DMS114 treated with DMSO at 0.1 percent for 48 hours (cell line): Measurements from ENCODE around the gene SLC7A7.
"Not testable (repeated sequence)": the region's sequence is repeated elsewhere in the genome, so short reads cannot be mapped to it uniquely, and the experiment has no call there.

Experiments used
- DNase-seq: peaks from one replicate; lab custom pipeline; 2025; ENCODE audit not compliant: unreplicated experiment; lab: John Stamatoyannopoulos, UW

SLC7A7 gene

DNA sequence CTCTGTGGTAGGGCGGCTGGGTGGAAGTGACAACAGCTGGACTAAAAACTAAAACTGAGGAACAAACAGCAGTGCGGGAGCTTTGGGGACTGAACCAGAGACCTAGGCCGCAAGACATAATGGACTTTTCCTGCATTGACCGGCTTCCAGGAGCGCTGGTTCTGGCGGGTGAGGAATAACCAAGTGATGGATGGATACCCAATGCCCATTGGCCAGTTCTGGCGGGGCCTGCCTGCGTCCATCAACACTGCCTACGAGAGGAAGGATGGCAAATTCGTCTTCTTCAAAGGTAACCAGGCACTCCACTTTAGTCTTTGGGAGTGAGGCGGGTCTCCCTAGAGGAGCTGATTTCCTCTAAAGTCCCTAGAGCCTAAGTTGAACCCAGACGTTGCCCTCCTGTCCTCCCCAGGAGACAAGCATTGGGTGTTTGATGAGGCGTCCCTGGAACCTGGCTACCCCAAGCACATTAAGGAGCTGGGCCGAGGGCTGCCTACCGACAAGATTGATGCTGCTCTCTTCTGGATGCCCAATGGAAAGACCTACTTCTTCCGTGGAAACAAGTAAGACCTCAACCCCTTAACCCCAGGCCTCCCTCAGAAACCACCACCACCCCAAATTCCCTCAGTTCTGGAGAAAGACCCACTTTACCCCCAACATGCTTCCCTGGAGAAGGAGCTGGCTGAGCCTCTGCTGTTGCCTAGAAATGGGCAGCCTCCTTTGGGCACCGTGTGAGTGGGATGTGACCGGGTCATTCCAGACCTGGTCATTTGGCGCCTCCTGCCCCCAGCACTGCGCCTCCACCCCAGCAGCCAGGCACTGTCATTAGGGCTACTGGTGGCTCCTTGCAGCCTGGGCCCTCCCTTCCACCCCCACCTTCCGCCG is 29.2 kb upstream of the SLC7A7 start:
- DNase-seq: no peak

DNA sequence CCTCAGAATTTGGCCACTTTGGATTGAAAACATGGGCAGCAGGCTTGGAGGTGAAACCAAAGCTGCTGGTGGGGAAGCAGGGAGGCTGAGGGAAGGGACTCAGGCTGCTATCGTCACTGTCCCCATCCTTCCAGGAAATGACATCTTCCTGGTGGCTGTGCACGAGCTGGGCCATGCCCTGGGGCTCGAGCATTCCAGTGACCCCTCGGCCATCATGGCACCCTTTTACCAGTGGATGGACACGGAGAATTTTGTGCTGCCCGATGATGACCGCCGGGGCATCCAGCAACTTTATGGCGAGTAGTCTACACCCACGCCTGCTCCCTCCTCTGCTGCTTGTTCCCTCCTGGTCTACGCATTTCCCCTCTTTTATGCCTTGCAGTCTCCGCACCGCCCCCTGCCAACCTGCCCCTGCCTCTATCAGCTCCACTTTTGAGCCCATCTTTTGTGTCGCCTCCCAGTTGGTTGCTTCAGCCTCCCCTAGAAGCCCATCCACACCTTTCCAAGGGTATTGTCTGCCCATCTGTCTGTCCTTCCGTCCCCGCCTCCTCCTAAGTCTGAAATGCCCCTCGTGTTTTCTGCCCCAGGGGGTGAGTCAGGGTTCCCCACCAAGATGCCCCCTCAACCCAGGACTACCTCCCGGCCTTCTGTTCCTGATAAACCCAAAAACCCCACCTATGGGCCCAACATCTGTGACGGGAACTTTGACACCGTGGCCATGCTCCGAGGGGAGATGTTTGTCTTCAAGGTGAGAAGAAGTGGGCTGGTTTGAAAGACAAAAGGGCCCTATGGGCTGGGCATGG is 28.1 kb upstream of the SLC7A7 start:
- no peak for DNase-seq

DNA sequence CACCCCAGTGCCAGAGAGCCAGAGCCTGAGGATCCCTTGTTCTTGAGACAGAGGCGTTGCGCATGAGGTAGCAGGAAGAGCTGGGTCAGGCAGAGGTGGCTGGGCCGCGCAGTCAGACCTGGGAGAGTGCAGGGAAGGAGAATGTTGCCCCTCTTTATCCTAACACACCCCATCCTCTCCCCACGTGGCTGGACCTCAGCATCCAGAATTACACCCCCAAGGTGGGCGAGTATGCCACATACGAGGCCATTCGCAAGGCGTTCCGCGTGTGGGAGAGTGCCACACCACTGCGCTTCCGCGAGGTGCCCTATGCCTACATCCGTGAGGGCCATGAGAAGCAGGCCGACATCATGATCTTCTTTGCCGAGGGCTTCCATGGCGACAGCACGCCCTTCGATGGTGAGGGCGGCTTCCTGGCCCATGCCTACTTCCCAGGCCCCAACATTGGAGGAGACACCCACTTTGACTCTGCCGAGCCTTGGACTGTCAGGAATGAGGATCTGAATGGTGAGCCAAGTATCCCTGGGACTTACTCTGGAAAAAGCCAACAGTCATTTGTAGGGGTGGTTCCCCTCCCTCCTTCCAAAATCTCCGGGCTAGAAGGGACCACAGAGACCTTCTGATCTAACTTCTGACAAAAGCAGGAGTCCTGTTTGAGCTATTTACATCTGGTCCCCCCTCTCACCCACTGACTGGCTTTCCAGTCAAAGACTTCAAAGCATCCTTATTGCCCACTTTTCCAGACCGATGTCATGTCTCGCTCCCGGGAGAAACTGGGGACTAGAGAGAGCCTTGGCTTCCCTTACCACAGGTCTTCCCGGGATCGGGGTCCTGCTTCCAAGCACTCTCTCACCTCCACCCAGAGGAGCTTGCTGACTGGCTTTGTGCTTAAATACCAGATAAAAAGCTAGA is 27.2 kb upstream of the SLC7A7 start:
- DNase-seq: no peak

DNA sequence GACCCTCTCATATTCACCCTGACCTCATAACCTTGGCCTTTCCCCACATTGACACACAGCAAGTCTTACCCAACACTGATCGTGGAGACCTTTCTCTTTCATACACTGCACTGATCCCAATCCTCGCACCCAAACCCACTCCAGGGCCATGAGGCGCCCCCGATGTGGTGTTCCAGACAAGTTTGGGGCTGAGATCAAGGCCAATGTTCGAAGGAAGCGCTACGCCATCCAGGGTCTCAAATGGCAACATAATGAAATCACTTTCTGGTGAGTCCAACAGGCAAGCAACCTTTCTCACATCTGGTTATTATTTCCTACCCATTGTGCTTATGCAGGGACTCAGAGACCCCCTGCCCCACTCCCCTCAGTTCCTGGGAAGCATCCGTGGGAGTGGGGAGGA is 26.5 kb upstream of the SLC7A7 start:
- DNase-seq: no peak

DNA sequence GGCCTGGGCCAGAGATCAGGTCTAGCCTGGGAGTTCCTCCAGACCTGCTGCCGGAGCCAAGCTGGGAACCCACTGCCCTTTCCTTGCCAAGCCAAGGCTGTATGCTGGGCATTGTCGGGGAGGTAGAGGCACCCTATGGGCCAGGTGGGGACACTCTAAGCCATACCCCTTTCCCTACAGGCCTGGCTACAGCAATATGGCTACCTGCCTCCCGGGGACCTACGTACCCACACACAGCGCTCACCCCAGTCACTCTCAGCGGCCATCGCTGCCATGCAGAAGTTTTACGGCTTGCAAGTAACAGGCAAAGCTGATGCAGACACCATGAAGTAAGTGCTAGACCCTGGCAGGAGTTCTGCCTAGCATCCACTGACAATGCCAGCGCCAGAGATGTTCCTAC is 26.1 kb upstream of the SLC7A7 start:
- no peak for DNase-seq

DNA sequence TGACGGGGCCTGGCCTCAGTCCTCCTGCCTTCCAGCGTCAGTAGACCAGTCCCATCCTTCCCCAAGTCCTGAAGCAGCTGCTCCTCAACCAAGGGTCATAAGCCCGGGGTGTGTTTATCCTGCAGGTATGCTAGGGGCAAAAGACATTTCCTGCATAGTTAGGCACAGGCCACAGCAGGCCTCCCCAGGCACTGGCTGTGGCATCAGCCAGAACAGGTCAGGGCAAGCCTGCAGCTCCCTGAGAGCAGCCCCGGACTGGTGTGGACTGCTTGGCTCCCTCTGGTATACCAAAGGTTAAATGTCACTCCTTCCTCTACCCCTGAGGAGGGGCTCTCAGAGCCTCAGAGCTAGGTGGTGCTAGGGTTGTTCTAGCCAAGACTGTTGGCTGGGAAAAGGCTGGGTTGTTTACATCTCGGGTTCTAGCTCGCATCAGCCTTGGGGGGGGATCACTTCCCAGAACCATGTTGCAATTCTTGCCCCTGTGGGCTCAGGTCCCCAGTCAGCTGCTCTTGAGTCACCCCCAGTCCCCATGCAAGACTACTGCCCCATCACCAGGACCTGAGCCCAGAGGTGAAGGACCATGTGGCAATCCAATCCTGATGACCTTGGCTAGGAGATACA is 24.0 kb upstream of the SLC7A7 start:
- no peak for DNase-seq

DNA sequence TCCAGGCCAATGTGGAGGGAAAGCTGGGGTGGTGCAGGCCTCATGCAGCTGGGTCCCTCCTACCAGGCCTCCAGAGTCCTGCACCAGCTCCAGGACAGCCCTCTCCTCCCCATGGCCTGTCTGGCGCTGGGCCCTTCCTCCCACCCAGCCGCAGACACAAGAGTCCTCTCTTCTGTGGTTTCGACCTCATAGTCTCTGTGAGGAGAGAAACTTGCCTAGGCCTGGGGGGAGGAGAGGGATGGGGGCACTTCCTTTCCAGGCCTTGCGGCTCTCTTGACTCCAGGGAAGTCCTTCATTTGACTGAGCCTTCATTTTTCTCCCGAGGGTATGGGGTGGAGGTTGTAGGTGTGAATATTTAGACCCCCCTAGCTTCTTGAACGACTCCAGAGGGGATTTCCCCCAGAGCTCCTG is 23.4 kb upstream of the SLC7A7 start:
- no peak for DNase-seq

DNA sequence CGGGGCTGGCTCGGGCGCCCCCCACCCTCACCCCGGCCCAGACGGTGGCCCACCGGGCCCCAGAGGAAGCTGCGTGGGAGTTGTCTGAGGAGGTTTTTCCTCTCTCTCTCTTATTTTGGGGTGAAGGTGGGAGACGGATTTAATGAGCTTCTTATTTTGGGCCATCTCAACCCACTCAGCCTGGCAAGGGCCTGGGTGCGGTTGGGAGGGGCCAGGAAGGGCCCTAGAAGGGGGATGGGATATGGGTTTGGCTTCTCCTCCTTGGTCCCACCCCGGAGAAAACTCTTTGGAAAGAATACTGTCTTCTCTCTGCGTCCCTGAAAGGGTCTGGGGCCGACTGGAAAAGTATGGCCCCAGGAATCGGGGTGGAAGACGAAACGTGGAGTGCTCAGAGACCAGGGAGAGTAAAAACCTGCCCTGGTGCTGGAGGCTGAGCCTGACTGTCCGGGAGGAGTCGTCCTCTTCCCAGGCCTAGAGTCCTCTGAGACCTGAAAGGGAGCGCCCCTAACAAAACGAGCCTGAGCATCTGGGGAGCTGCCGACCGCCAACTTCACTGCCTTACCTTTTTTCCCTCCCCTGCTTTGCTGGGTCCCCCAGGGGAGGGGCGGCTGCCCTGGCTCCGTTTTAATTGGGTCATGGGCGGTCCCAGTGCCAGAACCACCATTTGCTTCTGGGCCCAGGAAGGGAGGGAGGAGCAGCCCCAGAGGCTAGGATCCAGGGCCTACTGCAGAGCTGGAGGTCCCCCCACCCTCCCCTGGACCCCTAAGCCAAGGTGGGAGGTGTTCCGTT is 22.7 kb upstream of the SLC7A7 start:
- DNase-seq: no peak

DNA sequence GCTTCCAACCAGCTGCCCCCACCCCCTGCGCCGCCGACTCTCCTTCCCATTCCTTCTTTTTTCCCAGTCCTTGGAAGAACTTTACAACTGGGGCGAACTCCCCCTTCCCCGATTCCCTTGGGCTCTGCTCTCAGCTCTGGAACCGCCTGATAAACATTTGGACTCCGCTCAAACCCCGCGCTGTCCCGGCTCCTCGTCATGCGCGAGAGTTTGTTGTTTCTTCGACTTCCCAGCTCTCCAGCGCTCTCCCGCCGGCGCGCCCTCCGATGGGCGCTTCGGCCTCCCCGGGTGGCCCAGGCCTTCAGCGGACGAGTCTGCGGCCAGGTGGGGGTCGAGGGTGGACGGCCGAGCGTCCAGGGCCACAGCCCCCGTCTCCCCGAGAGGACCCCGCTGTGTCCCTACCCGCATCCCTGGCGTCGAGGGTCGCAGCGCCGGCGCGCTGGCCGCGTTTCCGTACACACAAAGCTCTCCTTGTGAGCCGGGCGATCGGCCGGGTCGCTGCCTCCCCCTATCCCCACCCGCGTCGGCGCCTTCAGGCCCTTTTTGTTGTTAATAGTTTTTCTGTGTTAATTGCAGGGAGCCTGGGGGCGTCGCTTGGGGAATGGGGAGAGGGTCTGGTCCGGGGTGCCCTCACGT is 22.0 kb upstream of the SLC7A7 start:
- peak; percentile 26 for DNase-seq

DNA sequence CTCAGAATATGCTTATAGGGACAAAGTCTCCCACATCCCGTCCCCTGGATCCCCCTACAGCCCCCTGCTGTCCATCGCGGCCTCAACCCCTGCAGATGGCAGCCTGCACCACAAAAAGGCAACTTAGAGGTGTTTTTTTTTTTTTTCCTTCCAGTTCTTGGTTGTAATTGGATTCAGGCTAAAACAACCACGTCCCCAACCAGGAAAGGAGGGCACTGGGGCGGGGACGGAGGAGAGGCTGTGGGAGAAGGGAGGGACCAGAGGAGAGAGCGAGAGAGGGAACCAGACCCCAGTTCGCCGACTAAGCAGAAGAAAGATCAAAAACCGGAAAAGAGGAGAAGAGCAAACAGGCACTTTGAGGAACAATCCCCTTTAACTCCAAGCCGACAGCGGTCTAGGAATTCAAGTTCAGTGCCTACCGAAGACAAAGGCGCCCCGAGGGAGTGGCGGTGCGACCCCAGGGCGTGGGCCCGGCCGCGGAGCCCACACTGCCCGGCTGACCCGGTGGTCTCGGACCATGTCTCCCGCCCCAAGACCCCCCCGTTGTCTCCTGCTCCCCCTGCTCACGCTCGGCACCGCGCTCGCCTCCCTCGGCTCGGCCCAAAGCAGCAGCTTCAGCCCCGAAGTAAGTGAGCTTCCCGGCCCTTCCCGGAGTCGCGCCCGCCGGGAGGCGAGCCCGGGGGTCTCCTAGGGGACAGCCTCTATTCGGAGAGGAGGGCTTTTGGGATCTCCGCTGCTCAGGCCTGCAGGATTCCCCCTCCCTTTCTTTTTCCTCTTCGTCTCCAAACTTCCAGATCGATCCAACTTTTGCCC is 21.3 kb upstream of the SLC7A7 start, which contains the start of gene MMP14:
Gene MMP14 (plus strand): TSS at position 285 of the 813 bp plus-strand sequence. CDS start 233 bp downstream, at position 518.
- DNase-seq: peak; percentile 31

DNA sequence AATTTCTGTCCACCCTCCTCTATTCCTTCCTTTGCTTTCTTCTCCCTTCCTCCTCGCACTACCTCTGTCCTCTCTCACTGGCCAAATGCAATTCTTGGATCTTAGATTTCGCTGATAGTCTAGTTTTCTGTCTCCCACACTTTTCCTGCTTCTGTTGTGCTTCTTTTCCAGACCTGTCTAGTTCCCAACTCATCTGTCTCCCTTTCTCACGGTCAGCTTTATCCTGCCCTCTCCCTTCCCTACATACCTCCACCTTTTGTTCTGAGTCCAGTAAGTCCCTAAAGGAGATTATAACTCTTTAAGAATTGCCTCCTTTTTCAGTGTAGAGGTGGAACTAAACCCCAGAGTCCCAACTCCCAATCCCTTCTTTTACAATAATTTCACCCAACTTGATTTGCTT is 20.3 kb upstream of the SLC7A7 start:
- DNase-seq: no peak

DNA sequence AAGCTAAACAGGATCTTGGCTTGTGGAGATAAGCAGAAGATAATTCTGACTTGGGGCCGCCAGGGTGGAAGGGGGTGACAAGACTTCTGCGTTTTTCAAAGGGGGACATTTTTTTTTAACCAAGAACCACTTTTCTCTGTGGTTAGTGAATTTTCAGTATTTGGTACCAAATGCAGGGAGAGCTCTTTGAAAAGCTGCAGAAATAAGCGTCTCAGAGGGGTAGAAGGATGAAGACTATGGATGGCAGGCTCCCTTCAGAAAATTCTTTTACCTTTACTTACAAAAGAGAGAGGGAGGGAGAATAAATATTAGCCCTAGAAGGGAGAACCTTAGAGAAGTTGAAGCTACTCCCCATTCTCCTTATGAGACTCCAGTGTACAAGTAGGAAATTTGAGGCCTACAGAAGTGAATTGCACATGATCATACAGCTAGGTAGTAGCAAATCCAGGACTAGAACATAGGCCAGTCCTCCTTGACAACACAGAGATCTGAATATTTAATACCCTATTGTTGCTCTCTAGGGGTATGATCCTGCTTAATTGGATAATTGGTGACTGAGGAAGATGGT is 15.3 kb upstream of the SLC7A7 start:
- DNase-seq: no peak

DNA sequence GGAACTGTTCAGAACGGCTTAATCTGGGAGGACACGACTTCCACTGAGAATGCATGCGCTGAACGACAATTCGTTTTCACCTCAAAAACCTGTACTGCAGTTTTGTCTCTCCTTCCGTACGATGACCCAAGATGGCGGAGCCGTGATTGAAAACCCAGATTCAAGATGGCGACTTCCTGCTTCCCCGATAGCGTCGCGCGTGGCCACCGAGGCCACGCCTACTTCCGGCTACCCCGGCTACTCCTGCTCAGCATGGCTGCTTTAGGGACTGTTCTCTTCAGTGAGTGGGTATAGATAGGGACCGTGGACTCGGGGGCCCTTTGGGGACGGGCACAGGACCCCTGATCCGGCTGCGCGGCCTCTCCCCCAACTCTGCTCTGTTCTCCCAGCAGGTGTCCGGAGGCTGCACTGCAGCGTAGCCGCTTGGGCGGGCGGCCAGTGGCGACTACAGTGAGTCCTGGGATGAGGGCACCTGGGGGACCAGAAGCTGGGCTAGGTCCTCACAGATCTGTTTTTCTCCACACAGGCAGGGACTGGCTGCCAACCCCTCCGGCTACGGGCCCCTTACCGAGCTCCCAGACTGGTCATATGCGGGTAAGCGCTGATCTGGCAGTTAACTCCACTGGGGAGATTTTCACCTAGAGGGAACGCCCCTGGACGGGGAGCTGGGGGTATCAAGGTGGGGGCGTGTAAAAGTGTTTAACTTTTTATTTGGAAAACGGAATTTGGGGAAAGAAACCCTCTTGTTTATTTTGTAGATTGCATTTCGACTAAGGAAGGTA is 14.6 kb upstream of the SLC7A7 start, which contains the start of gene MRPL52:
Gene MRPL52 (plus strand): TSS at position 227 of the 782 bp plus-strand sequence. CDS start 26 bp downstream, at position 253.
- peak; percentile 86 for DNase-seq

DNA sequence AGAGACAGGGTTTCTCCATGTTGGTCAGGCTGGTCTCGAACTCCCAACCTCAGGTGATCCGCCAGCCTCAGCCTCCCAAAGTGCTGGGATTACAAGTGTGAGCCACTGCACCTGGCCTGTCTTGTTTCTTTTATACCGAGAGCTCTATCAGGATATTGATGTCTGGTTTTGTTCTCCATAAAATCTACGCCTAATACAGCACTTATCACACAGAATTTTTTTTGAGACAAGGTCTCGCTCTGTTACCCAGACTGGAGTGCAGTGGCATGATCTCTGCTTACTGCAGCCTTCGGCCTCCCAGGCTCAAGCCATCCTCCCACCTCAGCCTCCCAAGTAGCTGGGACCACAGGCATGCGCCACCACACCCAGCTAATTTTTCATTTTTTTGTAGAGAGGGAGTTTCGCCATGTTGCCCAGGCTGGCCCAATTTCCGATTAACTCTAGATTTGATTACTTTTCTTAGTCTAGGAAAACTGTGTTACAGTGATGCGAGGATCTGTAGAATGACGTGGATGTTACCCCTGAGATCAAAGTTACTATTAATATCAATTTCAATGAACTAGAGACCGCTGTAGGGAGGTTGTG is 13.9 kb upstream of the SLC7A7 start:
- not testable (repeated sequence) for DNase-seq

DNA sequence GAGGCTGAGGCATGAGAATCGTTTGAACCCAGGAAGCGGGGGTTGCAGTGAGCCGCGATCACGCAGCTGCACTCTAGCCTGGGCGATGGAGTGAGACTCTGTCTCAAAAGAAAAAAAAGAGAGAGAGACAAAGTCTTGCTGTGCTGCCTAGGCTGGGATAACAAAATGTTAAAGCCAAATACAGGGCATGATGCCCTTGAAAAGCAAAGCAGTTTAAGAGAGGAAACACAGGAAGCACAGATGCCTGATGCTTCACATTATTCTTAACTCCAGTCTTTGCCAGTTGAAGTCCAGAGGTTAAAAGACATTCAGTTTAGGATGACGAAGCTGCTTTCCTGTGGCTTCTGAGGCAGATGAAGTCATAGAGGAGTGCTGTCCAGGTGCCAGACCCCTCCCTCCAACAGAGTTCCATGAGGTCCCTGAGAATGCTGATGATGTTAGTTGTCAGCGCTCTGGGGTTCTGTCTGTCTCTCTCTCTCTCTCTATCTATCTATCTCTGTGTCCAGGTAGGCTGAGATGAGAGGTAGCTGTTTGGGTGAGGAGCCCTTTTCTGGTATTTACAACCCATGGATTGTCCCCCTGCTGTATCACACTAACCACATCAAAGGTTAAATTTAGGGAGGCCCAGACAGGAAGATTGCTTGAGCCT is 9.6 kb upstream of the SLC7A7 start:
- DNase-seq: no peak

DNA sequence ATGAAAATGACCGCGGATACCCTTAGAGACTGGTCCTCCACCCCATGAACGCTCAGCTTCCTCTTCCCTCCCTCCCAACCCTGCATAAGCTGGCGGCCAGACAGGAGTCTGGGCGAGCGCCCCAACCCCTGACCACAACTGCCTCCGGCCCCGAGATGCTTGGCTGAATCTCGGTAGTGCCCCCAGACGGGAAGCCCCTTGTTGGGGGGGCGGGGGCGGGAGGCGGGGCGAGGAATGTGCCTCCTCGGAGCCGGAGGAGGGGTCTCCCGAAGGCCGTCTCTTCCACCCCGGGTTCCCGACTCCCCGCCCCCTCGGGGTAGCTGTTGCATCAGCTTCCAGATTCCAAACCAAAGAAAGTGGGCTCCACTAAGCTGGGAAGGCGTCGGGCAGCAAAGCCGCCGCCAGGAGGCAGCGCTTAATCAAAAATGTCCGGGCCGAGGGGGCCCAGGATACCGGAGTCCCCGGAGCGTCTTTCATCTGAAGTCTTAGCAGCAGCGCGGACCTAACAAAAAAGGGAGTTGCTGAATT is 7.4 kb upstream of the SLC7A7 start:
- peak; percentile 51 for DNase-seq
